ENCODE data around the gene UMPS.

UMPS gene

GRCh38 chr3:124697302-124697701 is 33.0 kb upstream of the UMPS start:
- TF ChIP-seq CTCF (IDR thresholded peaks at IDR 0.05; ENCODE audit: extremely low read depth, insufficient read depth, missing control alignments) = no peak

GRCh38 chr3:124698030-124698770 is 32.1 kb upstream of the UMPS start:
- in situ Hi-C loops (cut with MboI; ENCODE audit: low pct_unique_long_range_greater_than_20kb, low sequenced_read_pairs, unreplicated experiment) = no loop called here
- no peak for DNase-seq (ENCODE audit: low spot score)
- TF ChIP-seq CTCF (IDR thresholded peaks at IDR 0.05; ENCODE audit: extremely low read depth, insufficient read depth, missing control alignments) = no peak

More at GRCh38 chr3:124697302-124697701, 33.0 kb upstream of the UMPS start:
- in situ Hi-C loops (cut with MboI; ENCODE audit: low pct_unique_long_range_greater_than_20kb, low sequenced_read_pairs, unreplicated experiment) = no loop called here
- DNase-seq (ENCODE audit: low spot score) = no peak

GRCh38 chr3:124699051-124699450 is 31.2 kb upstream of the UMPS start:
- DNase-seq (ENCODE audit: low spot score) = no peak
- no peak for TF ChIP-seq CTCF (IDR thresholded peaks at IDR 0.05; ENCODE audit: extremely low read depth, insufficient read depth, missing control alignments)
- in situ Hi-C loops (cut with MboI; ENCODE audit: low pct_unique_long_range_greater_than_20kb, low sequenced_read_pairs, unreplicated experiment) = no loop called here

DNA sequence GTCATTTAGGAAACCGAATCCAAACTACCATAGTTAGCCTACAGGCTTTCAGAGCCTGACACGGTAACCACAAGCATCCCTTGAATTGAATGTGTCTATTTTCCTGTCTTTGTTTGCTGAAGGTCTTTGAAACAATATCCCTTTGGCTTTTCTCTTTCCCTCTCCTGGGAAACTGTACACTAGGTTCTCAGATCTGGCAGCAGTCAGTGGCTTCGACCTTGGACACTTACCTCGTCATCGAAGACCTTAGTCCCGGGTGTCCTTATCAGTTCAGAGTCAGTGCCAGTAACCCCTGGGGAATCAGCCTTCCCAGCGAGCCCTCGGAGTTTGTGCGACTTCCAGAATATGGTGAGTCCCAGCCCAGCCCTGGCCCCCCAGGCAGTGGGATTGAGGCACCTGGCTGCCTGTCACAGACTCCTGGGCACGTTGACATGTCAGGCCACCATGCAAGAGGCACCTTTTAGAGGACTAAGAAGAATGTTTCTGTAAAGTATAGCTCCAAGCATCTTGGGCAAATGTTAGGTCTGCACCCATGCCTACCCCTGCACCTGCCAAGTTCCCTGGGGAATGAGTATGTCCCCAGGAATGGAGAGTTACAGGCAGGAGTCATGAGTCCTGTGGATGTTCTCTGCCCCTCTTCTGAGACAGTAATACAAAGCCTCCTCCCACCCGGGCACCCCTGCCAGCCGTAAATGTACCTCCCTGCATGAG is 30.4 kb upstream of the UMPS start:
- in situ Hi-C loops (cut with MboI; ENCODE audit: low pct_unique_long_range_greater_than_20kb, low sequenced_read_pairs, unreplicated experiment) = no loop called here
- TF ChIP-seq CTCF (IDR thresholded peaks at IDR 0.05; ENCODE audit: extremely low read depth, insufficient read depth, missing control alignments) = no peak
- DNase-seq (ENCODE audit: low spot score) = no peak

GRCh38 chr3:124700880-124701684 is 29.2 kb upstream of the UMPS start:
- in situ Hi-C loops (cut with MboI; ENCODE audit: low pct_unique_long_range_greater_than_20kb, low sequenced_read_pairs, unreplicated experiment) = no loop called here
- no peak for DNase-seq (ENCODE audit: low spot score)
- TF ChIP-seq CTCF (IDR thresholded peaks at IDR 0.05; ENCODE audit: extremely low read depth, insufficient read depth, missing control alignments) = no peak

DNA sequence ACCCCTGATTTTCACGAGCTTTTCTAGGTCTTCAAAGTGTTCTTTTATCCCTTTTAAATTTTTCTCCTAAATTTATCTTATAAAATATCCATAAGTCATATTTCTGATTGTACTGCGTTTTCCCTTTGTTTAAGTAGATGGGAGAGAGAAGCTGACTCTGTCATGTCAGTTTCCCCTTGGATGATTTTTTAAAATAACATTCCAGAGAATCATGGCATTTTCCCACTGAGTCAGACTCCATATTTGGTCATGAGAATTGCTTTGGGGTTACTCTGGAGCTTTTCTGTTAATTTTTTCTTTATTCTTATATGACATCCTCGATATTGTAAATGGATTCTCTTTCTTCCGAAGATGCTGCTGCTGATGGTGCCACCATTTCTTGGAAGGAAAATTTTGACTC is 28.6 kb upstream of the UMPS start:
- in situ Hi-C loops (cut with MboI; ENCODE audit: low pct_unique_long_range_greater_than_20kb, low sequenced_read_pairs, unreplicated experiment) = no loop called here
- no peak for DNase-seq (ENCODE audit: low spot score)
- TF ChIP-seq CTCF (IDR thresholded peaks at IDR 0.05; ENCODE audit: extremely low read depth, insufficient read depth, missing control alignments) = no peak

All from GM13977 (cell line).